ENCODE measurements around the gene ELMO3.

Gene ELMO3

GRCh38 chr16:67170168-67170948, 28.6 kb upstream of the ELMO3 start, which contains the start of gene NOL3:
TSS of gene NOL3 (plus strand) at chr16:67170538.
- no peak for DNase-seq (ENCODE audit: low read depth)
- no peak for TF ChIP-seq CTCF (IDR thresholded peaks at IDR 0.05; ENCODE audit: control insufficient read depth, extremely low read depth, insufficient read depth)
- H3K4me3 ChIP-seq (ENCODE audit: low read depth, low read length) = no peak within 1 kb of the TSS

- DNase-seq (ENCODE audit: low read depth) = no peak
- H3K4me3 ChIP-seq (ENCODE audit: low read depth, low read length) = no peak overlapping the region
- no peak for TF ChIP-seq CTCF (IDR thresholded peaks at IDR 0.05; ENCODE audit: control insufficient read depth, extremely low read depth, insufficient read depth)
Observed at GRCh38 chr16:67170949-67171649, 27.8 kb upstream of the ELMO3 start.

- peak overlapping the region; percentile 52 for H3K4me3 ChIP-seq (ENCODE audit: low read depth, low read length)
- no peak for TF ChIP-seq CTCF (IDR thresholded peaks at IDR 0.05; ENCODE audit: control insufficient read depth, extremely low read depth, insufficient read depth)
- DNase-seq (ENCODE audit: low read depth) = no peak
Observed at GRCh38 chr16:67173323-67173722, 25.6 kb upstream of the ELMO3 start.

GRCh38 chr16:67173808-67174705, 24.9 kb upstream of the ELMO3 start:
- DNase-seq (ENCODE audit: low read depth) = peak; percentile 92
- H3K4me3 ChIP-seq (ENCODE audit: low read depth, low read length) = peak overlapping the region; percentile 52
- peak; percentile 54 for TF ChIP-seq CTCF (IDR thresholded peaks at IDR 0.05; ENCODE audit: control insufficient read depth, extremely low read depth, insufficient read depth)

GRCh38 chr16:67174706-67175231, 24.2 kb upstream of the ELMO3 start:
- TF ChIP-seq CTCF (IDR thresholded peaks at IDR 0.05; ENCODE audit: control insufficient read depth, extremely low read depth, insufficient read depth) = no peak
- H3K4me3 ChIP-seq (ENCODE audit: low read depth, low read length) = peak overlapping the region; percentile 52
- no peak for DNase-seq (ENCODE audit: low read depth)

- TF ChIP-seq CTCF (IDR thresholded peaks at IDR 0.05; ENCODE audit: control insufficient read depth, extremely low read depth, insufficient read depth) = no peak
- no peak for DNase-seq (ENCODE audit: low read depth)
- no peak overlapping the region for H3K4me3 ChIP-seq (ENCODE audit: low read depth, low read length)
Observed at GRCh38 chr16:67176662-67177061, 22.3 kb upstream of the ELMO3 start.

All from LNCaP clone FGC (cell line).